B cell (primary cell): Measurements from ENCODE around the gene LARGE1.
"Not testable (repeated sequence)": the region's sequence is repeated elsewhere in the genome, so short reads cannot be mapped to it uniquely, and the experiment has no call there.

Source experiments
- EZH2 ChIP-seq: IDR thresholded peaks from 2 replicates; pipeline ENCODE4 v1.6.1; 2012; ENCODE audit warnings: borderline replicate concordance, low read depth, mild to moderate bottlenecking, moderate library complexity, low read length; ENCODE audit not compliant: insufficient read depth, poor library complexity, severe bottlenecking
- TF ChIP-seq, protein P1 (sequence below): fragments of 200-600 bp; IDR thresholded peaks from one replicate; pipeline ENCODE4 v1.8.0; 2022; ENCODE audit warnings: antibody characterized with exemption, mild to moderate bottlenecking

DNA sequence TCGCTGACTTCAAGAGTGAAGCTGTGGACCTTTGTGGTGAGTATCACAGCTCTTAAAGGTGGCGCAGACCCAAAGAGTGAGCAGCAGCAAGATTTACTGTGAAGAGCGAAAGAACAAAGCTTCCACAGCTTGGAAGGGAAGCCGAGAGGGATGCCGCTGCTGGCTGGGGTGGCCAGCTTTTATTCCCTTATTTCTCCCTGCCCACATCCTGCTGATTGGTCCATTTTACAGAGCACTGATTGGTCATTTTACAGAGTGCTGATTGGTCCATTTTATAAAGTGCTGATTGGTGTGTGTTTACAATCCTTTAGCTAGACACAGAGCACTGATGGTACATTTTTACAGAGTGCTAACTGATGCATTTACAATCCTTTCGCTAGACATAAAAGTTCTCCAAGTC, 353.8 kb downstream of the LARGE1 start:
- TF ChIP-seq, protein P1, sequence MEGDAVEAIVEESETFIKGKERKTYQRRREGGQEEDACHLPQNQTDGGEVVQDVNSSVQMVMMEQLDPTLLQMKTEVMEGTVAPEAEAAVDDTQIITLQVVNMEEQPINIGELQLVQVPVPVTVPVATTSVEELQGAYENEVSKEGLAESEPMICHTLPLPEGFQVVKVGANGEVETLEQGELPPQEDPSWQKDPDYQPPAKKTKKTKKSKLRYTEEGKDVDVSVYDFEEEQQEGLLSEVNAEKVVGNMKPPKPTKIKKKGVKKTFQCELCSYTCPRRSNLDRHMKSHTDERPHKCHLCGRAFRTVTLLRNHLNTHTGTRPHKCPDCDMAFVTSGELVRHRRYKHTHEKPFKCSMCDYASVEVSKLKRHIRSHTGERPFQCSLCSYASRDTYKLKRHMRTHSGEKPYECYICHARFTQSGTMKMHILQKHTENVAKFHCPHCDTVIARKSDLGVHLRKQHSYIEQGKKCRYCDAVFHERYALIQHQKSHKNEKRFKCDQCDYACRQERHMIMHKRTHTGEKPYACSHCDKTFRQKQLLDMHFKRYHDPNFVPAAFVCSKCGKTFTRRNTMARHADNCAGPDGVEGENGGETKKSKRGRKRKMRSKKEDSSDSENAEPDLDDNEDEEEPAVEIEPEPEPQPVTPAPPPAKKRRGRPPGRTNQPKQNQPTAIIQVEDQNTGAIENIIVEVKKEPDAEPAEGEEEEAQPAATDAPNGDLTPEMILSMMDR, result not testable (repeated sequence)
- not testable (repeated sequence) for TF ChIP-seq EZH2
